Tibial nerve (tissue), 4 donors: ENCODE data around the gene DRAM1. TPM values are rescaled to one million over a fixed set of nuclear protein-coding genes. Genes with fewer than 3 reads are reported as not detected.

ENCODE experiments used
- DNase-seq, 2 donors: peaks; one replicate each; pipeline ENCODE4 v3.0.0-alpha.2; 2019; ENCODE audit warnings: low spot score in 2 of 2
- H3K27ac ChIP-seq, 4 donors: fragments of 200-600 bp; sonication (generic) in 3 of 4; one replicate each; pipeline ENCODE4 v1.5.1; 2017 to 2019; ENCODE audit warnings: mild to moderate bottlenecking in 1 of 4
- H3K27me3 ChIP-seq, 2 donors: fragments of 200-600 bp; sonication (generic) in 1 of 2; one replicate each; pipeline versions ENCODE4 v1.5.1 to v1.6.0; 2017 to 2019
- H3K36me3 ChIP-seq, 3 donors: fragments of 200-600 bp; sonication (generic); one replicate each; pipeline ENCODE4 v1.5.1; 2018 to 2019
- H3K4me1 ChIP-seq, 4 donors: fragments of 200-600 bp; sonication (generic) in 3 of 4; one replicate each; pipeline ENCODE4 v1.5.1; 2017 to 2019
- H3K4me3 ChIP-seq, 4 donors: fragments of 200-600 bp; sonication (generic) in 3 of 4; one replicate each; pipeline ENCODE4 v1.5.1; 2017 to 2019; ENCODE audit warnings: mild to moderate bottlenecking in 1 of 4, moderate library complexity in 1 of 4
- H3K9me3 ChIP-seq, 4 donors: fragments of 200-600 bp; sonication (generic) in 3 of 4; one replicate each; pipeline ENCODE4 v1.5.1; 2017 to 2019
- EP300 ChIP-seq, 2 donors: sonication (generic); formaldehyde crosslinking; IDR thresholded peaks; one replicate each; pipeline ENCODE4 v1.6.1; 2017; ENCODE audit warnings: antibody characterized with exemption in 2 of 2, mild to moderate bottlenecking in 1 of 2
- POLR2A ChIP-seq, 2 donors: fragments of 450-650 bp; IDR thresholded peaks; one replicate each; pipeline ENCODE4 v1.6.1; 2017; ENCODE audit warnings: antibody characterized with exemption in 2 of 2, mild to moderate bottlenecking in 2 of 2, moderate library complexity in 2 of 2
- WGBS, 2 donors: methylation state at CpG; one replicate each; pipeline ENCODE4 v1.1.5; 2018; 5-methylcytosine and 5-hydroxymethylcytosine counted together
- small RNA-seq: library from RNA; depleted of rRNA; stranded (forward); fragments of <200 nt; gene quantifications from one replicate; pipeline ENCODE3, GENCODE V24; 2016
- total RNA-seq, 4 donors: library from RNA; depleted of rRNA; stranded (reverse); fragments of >200 nt; gene quantifications; one replicate each; pipeline ENCODE4 v1.1.0, GENCODE V29; 2016
- TF ChIP-seq, protein P1 (sequence below), 5 experiments: fragments of 200-600 bp in 3 of 5; fragments of 450-650 bp in 2 of 5; sonication (generic) in 3 of 5; IDR thresholded peaks; one replicate each; pipeline ENCODE4 v1.5.1; 2016 to 2019; ENCODE audit warnings: antibody characterized with exemption in 5 of 5, mild to moderate bottlenecking in 3 of 5, moderate library complexity in 2 of 5

Gene DRAM1
- total RNA-seq, 4 donors from 2014 or later: 14.4 to 23.1 (median 17.8) TPM

DNA sequence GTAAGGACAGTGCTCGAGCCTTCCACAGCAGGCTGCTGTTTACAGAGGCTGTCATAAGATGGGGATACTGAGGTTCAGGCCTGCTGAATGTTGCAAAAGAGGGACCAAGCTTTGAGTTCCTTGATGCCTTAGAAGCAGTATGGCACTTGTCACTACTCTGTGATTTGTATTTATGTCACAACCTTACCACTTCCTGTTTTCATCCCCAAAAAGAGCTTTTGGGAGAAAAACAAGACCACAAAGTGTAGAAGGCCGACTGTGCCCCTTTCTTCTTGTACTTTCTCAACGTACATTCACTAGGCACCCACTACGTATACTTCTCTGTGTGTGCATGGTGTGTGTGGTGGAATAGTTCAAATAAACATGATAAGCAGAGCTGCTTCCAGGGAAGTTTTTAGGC lies 90.1 kb downstream of the DRAM1 start:
- WGBS, 2 donors: 67 to 73% methylated on average over 4 of the region's 4 CpGs

DNA sequence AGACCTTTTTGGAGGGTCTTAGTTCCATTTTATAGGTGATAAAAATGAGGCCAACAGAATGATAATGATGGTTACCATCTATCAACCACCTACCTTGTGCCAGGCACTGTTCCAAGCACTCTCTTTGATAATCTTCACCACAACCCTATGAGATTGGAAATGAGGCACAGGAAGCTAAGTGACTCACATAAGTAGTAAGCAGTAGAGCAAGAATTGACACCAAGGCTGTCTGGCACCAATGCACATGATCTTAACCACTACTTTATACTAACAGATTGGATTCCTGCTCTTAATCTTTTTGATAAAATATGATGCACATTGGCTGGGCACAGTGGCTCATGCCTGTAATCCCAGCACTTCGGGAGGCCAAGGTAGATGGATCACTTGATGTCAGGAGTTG lies 91.4 kb downstream of the DRAM1 start:
- TF ChIP-seq, protein P1, sequence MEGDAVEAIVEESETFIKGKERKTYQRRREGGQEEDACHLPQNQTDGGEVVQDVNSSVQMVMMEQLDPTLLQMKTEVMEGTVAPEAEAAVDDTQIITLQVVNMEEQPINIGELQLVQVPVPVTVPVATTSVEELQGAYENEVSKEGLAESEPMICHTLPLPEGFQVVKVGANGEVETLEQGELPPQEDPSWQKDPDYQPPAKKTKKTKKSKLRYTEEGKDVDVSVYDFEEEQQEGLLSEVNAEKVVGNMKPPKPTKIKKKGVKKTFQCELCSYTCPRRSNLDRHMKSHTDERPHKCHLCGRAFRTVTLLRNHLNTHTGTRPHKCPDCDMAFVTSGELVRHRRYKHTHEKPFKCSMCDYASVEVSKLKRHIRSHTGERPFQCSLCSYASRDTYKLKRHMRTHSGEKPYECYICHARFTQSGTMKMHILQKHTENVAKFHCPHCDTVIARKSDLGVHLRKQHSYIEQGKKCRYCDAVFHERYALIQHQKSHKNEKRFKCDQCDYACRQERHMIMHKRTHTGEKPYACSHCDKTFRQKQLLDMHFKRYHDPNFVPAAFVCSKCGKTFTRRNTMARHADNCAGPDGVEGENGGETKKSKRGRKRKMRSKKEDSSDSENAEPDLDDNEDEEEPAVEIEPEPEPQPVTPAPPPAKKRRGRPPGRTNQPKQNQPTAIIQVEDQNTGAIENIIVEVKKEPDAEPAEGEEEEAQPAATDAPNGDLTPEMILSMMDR (IDR thresholded peaks at IDR 0.05): no peak
- TF ChIP-seq POLR2A (IDR thresholded peaks at IDR 0.05) (no peak), EP300 (IDR thresholded peaks at IDR 0.05) (no peak)
- Histone ChIP-seq H3K4me3 (no peak overlapping the region), H3K36me3 (no peaks in the 10 kb centered on the region), H3K9me3 (peaks cover 0 to 7% (median 0%) of the 10 kb centered on the region in 4 donors), H3K27me3 (no peaks in the 10 kb centered on the region), H3K4me1 (no peaks in the 10 kb centered on the region), H3K27ac (no peak overlapping the region)
- DNase-seq: no peak
- WGBS, 2 donors: 65 to 83% methylated on average over 1 of the region's 1 CpG

More for the DNA sequence above, 90.1 kb downstream of the DRAM1 start:
- Histone ChIP-seq H3K36me3 (no peaks in the 10 kb centered on the region), H3K9me3 (peaks cover 0 to 7% (median 0%) of the 10 kb centered on the region in 4 donors), H3K27me3 (no peaks in the 10 kb centered on the region), H3K27ac (no peak overlapping the region), H3K4me3 (no peak overlapping the region), H3K4me1 (no peaks in the 10 kb centered on the region)
- no peak for TF ChIP-seq EP300 (IDR thresholded peaks at IDR 0.05)
- no peak for TF ChIP-seq POLR2A (IDR thresholded peaks at IDR 0.05)
- TF ChIP-seq, protein P1 (IDR thresholded peaks at IDR 0.05): no peak
- DNase-seq: no peak

Small RNA genes within 50 kb of the gene (small RNA-seq; reads per million reads assigned to genes)
- not detected for gene RNA5SP369
- not detected for gene RNU6-1183P

Other genes with a start within 250 kb of the DRAM1 start
- 100 to 1,000 TPM; 160 to 272 (median 228) TPM for gene CHPT1, start 179.9 kb upstream of the DRAM1 start, total RNA-seq
- gene SYCP3, start 138.1 kb upstream of the DRAM1 start, total RNA-seq: under 1 TPM in 1 of 4 donors, not detected in 3; 0.60 TPM
- gene GNPTAB, start 46.6 kb upstream of the DRAM1 start, total RNA-seq: 10 to 100 TPM; 18.0 to 36.3 (median 32.5) TPM
- 10 to 100 TPM; 60.4 to 99.4 (median 63.3) TPM for gene WASHC3, start 184.4 kb downstream of the DRAM1 start, total RNA-seq
- 10 to 100 TPM; 10.8 to 19.9 (median 15.2) TPM for gene NUP37, start 242.5 kb downstream of the DRAM1 start, total RNA-seq
- 1 to 10 TPM in 1 of 4 donors, under 1 TPM in 3; 0.63 to 2.4 (median 0.83) TPM for gene PARPBP, start 242.6 kb downstream of the DRAM1 start, total RNA-seq